T-helper 2 cell (primary cell): ENCODE data around the gene MRGPRX2.

ENCODE experiments used
- DNase-seq, 5 experiments: peaks; one replicate each; pipeline versions ENCODE4 v3.0.0 to v3.0.0-alpha.2; 2012 to 2022

MRGPRX2 gene

GRCh38 chr11:19073454-19074415 lies 13.2 kb upstream of the MRGPRX2 start:
- DNase-seq = no peak

- no peak for DNase-seq
These were observed 11.9 kb upstream of the MRGPRX2 start for GRCh38 chr11:19072464-19072863.

GRCh38 chr11:19071255-19071654 lies 10.7 kb upstream of the MRGPRX2 start:
- DNase-seq = peak in 4 of 5 experiments; percentile 28 to 75 (median 32)

GRCh38 chr11:19059833-19060232 lies 684 bp downstream of the MRGPRX2 start:
- DNase-seq = no peak

- no peak for DNase-seq
These were observed 4.6 kb downstream of the MRGPRX2 start for GRCh38 chr11:19055905-19056304.

GRCh38 chr11:19055016-19055415 lies 5.5 kb downstream of the MRGPRX2 start:
- DNase-seq = no peak

GRCh38 chr11:19053909-19054308 lies 6.6 kb downstream of the MRGPRX2 start:
- DNase-seq = no peak

- DNase-seq = no peak
These were observed 10.2 kb downstream of the MRGPRX2 start for GRCh38 chr11:19050281-19050680.

GRCh38 chr11:19049351-19049750 lies 11.2 kb downstream of the MRGPRX2 start:
- no peak for DNase-seq

- no peak for DNase-seq
These were observed 20.5 kb downstream of the MRGPRX2 start for GRCh38 chr11:19040051-19040450.

- DNase-seq = no peak
These were observed 21.1 kb downstream of the MRGPRX2 start for GRCh38 chr11:19039409-19039808.

- DNase-seq = no peak
These were observed 27.5 kb downstream of the MRGPRX2 start for GRCh38 chr11:19032990-19033389.

GRCh38 chr11:19027829-19028595 lies 32.5 kb downstream of the MRGPRX2 start:
- DNase-seq = no peak

GRCh38 chr11:19026862-19027261 lies 33.7 kb downstream of the MRGPRX2 start:
- DNase-seq = no peak

- DNase-seq = no peak
These were observed 34.8 kb downstream of the MRGPRX2 start for GRCh38 chr11:19025481-19026406.

GRCh38 chr11:19020831-19021230 lies 39.7 kb downstream of the MRGPRX2 start:
- DNase-seq = no peak

GRCh38 chr11:19018901-19019300 lies 41.6 kb downstream of the MRGPRX2 start:
- no peak for DNase-seq

GRCh38 chr11:19013181-19013857 lies 47.2 kb downstream of the MRGPRX2 start:
- DNase-seq = no peak

- DNase-seq = no peak
These were observed 47.9 kb downstream of the MRGPRX2 start for GRCh38 chr11:19012636-19013035.
